HepG2 (cell line): ENCODE results near the gene MEX3B.

Experiments used
- ADNP ChIP-seq: sonication (generic); formaldehyde crosslinking; IDR thresholded peaks from 2 replicates; pipeline ENCODE4 v1.4.0; 2020; ENCODE audit warnings: missing genetic modification reagents
- ARNT ChIP-seq: fragments of 450-650 bp; IDR thresholded peaks from 2 replicates; pipeline ENCODE4 v1.6.1; 2017
- CTCF ChIP-seq: sonication (generic); formaldehyde crosslinking; IDR thresholded peaks from 2 replicates; pipeline ENCODE4 v1.5.0; 2020; ENCODE audit warnings: mild to moderate bottlenecking, missing genetic modification reagents, moderate library complexity
- HBP1 ChIP-seq: IDR thresholded peaks from 2 replicates; pipeline ENCODE4 v1.6.1; 2016; ENCODE audit warnings: low read depth, control low read depth
- NFE2L1 ChIP-seq: sonication (generic); formaldehyde crosslinking; IDR thresholded peaks from 2 replicates; pipeline ENCODE4 v1.4.0; 2020; ENCODE audit warnings: missing genetic modification reagents, mild to moderate bottlenecking, borderline replicate concordance
- PHF8 ChIP-seq: sonication (generic); formaldehyde crosslinking; IDR thresholded peaks from 2 replicates; pipeline ENCODE4 v1.5.0; 2020; ENCODE audit warnings: missing genetic modification reagents
- REST ChIP-seq, 2 experiments: IDR thresholded peaks; 2 replicates each; pipeline ENCODE4 v1.6.1; 2011 to 2012; ENCODE audit warnings: low read length in 2 of 2, borderline replicate concordance in 1 of 2, low read depth in 1 of 2, mild to moderate bottlenecking in 1 of 2, moderate library complexity in 1 of 2
- TAF1 ChIP-seq: sonication (generic); formaldehyde crosslinking; IDR thresholded peaks from 2 replicates; pipeline ENCODE4 v1.4.0; 2020; ENCODE audit warnings: missing genetic modification reagents
- ZBTB40 ChIP-seq, 2 experiments: fragments of 450-650 bp in 1 of 2; sonication (generic) in 1 of 2; formaldehyde crosslinking in 1 of 2; IDR thresholded peaks; 2 replicates each; pipeline versions ENCODE4 v1.6.1 to v1.8.0; 2016 to 2022; ENCODE audit warnings: antibody characterized with exemption in 1 of 2, mild to moderate bottlenecking in 1 of 2, missing genetic modification reagents in 1 of 2
- ZNF580 ChIP-seq: IDR thresholded peaks from 2 replicates; pipeline ENCODE4 v1.6.1; 2016; ENCODE audit warnings: low read depth, borderline replicate concordance
- ZSCAN31 ChIP-seq: sonication (generic); formaldehyde crosslinking; IDR thresholded peaks from 2 replicates; pipeline ENCODE4 v1.5.0; 2020; ENCODE audit warnings: low read depth, mild to moderate bottlenecking, missing genetic modification reagents

GRCh38 chr15:82043130-82043673, 2.6 kb downstream of the MEX3B start:
- no peak for TF ChIP-seq CTCF (CRISPR knock-in tag)
- no peak for TF ChIP-seq ZBTB40 (IDR thresholded peaks at IDR 0.05)
- TF ChIP-seq ZBTB40 (CRISPR knock-in tag; IDR thresholded peaks at IDR 0.05), result no peak
- TF ChIP-seq HBP1, result no peak
- no peak for TF ChIP-seq NFE2L1
- TF ChIP-seq PHF8, result no peak
- no peak for TF ChIP-seq REST (IDR thresholded peaks at IDR 0.05; ENCODE audit: borderline replicate concordance in 1 of 2, low read depth in 1 of 2, low read length in 2 of 2)
- no peak for TF ChIP-seq ARNT
- no peak for TF ChIP-seq TAF1
- no peak for TF ChIP-seq ZSCAN31
- TF ChIP-seq ADNP (CRISPR knock-in tag), result no peak
- no peak for TF ChIP-seq ZNF580 (CRISPR knock-in tag)
